Tibial artery (tissue), 4 donors: ENCODE data around the gene TMEM253.

Experiments
- DNase-seq, 2 donors: peaks; one replicate each; pipeline ENCODE4 v3.0.0-alpha.2; 2019
- H3K27ac ChIP-seq, 2 donors: fragments of 200-600 bp; sonication (generic) in 1 of 2; 1 replicate in 1 of 2; 2 replicates in 1 of 2; pipeline ENCODE4 v1.5.1; 2018 to 2019; ENCODE audit warnings: mild to moderate bottlenecking in 1 of 2
- H3K27me3 ChIP-seq, 2 donors: fragments of 200-600 bp; sonication (generic) in 1 of 2; one replicate each; pipeline versions ENCODE4 v1.5.1 to v1.6.0; 2016 to 2019
- H3K36me3 ChIP-seq, 3 donors: fragments of 200-600 bp; sonication (generic) in 2 of 3; one replicate each; pipeline ENCODE4 v1.5.1; 2016 to 2019; ENCODE audit warnings: mild to moderate bottlenecking in 2 of 3
- H3K4me1 ChIP-seq, 4 donors: fragments of 200-600 bp; sonication (generic) in 2 of 4; 1 replicate in 3 of 4; 2 replicates in 1 of 4; pipeline ENCODE4 v1.5.1; 2016 to 2019
- H3K4me3 ChIP-seq, 2 donors: fragments of 200-600 bp; sonication (generic) in 1 of 2; 1 replicate in 1 of 2; 2 replicates in 1 of 2; pipeline ENCODE4 v1.5.1; 2018 to 2019; ENCODE audit warnings: mild to moderate bottlenecking in 2 of 2
- H3K9me3 ChIP-seq, 3 donors: fragments of 200-600 bp; sonication (generic) in 1 of 3; one replicate each; pipeline ENCODE4 v1.5.1; 2016 to 2019
- CTCF ChIP-seq, 2 experiments: fragments of 200-600 bp in 1 of 2; fragments of 450-650 bp in 1 of 2; IDR thresholded peaks; one replicate each; pipeline ENCODE4 v1.5.1; 2017 to 2019; ENCODE audit warnings: antibody characterized with exemption in 2 of 2, mild to moderate bottlenecking in 1 of 2, moderate library complexity in 1 of 2
- intact Hi-C: fragments of 100-400 bp; cut with DNase I; formaldehyde crosslinking; loops from one replicate; pipeline ENCODE4 v1.15.0; 2023; ENCODE audit warnings: low total_unique reads

Gene TMEM253

GRCh38 chr14:21061347-21061668 lies 39.6 kb upstream of the TMEM253 start:
- Histone ChIP-seq H3K27me3 (no peaks in the 10 kb centered on the region), H3K27ac (no peak overlapping the region), H3K36me3 (no peaks in the 10 kb centered on the region), H3K4me3 (no peak overlapping the region), H3K4me1 (no peaks in the 10 kb centered on the region), H3K9me3 (no peaks in the 10 kb centered on the region)
- intact Hi-C loops = no loop called here
- TF ChIP-seq CTCF (IDR thresholded peaks at IDR 0.05) = no peak
- no peak for DNase-seq

- DNase-seq = no peak
- Histone ChIP-seq H3K4me1 (peaks cover 0 to 3% (median 1%) of the 10 kb centered on the region in 4 donors), H3K27me3 (no peaks in the 10 kb centered on the region), H3K4me3 (no peak overlapping the region), H3K36me3 (no peaks in the 10 kb centered on the region), H3K9me3 (no peaks in the 10 kb centered on the region), H3K27ac (no peak overlapping the region)
- intact Hi-C loops = no loop called here
- no peak for TF ChIP-seq CTCF (IDR thresholded peaks at IDR 0.05)
These were observed 37.4 kb upstream of the TMEM253 start for GRCh38 chr14:21063479-21063878.

GRCh38 chr14:21066882-21067502 lies 33.9 kb upstream of the TMEM253 start:
- no peaks in the 10 kb centered on the region for H3K36me3 ChIP-seq
- no peak overlapping the region for H3K4me3 ChIP-seq
- no peak for DNase-seq
- intact Hi-C loops = no loop called here
- H3K27ac ChIP-seq = no peak overlapping the region
- no peaks in the 10 kb centered on the region for H3K27me3 ChIP-seq
- H3K4me1 ChIP-seq = peaks cover 0 to 26% (median 22%) of the 10 kb centered on the region in 4 donors
- no peaks in the 10 kb centered on the region for H3K9me3 ChIP-seq
- no peak for TF ChIP-seq CTCF (IDR thresholded peaks at IDR 0.05)

GRCh38 chr14:21068521-21069387 lies 32.1 kb upstream of the TMEM253 start:
- no peaks in the 10 kb centered on the region for H3K9me3 ChIP-seq
- peaks cover 0 to 40% (median 28%) of the 10 kb centered on the region in 4 donors for H3K4me1 ChIP-seq
- peak overlapping the region; percentile 76 to 77 for H3K4me3 ChIP-seq
- H3K27me3 ChIP-seq = no peaks in the 10 kb centered on the region
- intact Hi-C loops = loop anchor here (2.0 kb wide), 1 partner anchor 22 kb away; no protein-coding TSS in a partner anchor
- H3K27ac ChIP-seq = peak overlapping the region; percentile 86 to 92
- peak; percentile 70 to 77 for DNase-seq
- peak; percentile 70 to 78 for TF ChIP-seq CTCF (IDR thresholded peaks at IDR 0.05)
- H3K36me3 ChIP-seq = peaks cover 0 to 4% (median 0%) of the 10 kb centered on the region in 3 donors

- TF ChIP-seq CTCF (IDR thresholded peaks at IDR 0.05) = no peak
- peak in 1 of 2 donors; percentile 44 for DNase-seq
- Histone ChIP-seq H3K4me1 (peaks cover 0 to 40% (median 28%) of the 10 kb centered on the region in 4 donors), H3K36me3 (peaks cover 0 to 12% (median 6%) of the 10 kb centered on the region in 3 donors), H3K4me3 (peak overlapping the region; percentile 76 to 77), H3K27me3 (no peaks in the 10 kb centered on the region), H3K27ac (peak overlapping the region; percentile 86 to 92), H3K9me3 (no peaks in the 10 kb centered on the region)
- intact Hi-C loops = loop anchor here (1.0 to 2.0 kb wide), 2 partner anchors 21 to 35 kb away; no protein-coding TSS in a partner anchor
These were observed 31.3 kb upstream of the TMEM253 start for GRCh38 chr14:21069388-21070082.
